Stimulated activated naive CD4-positive, alpha-beta T cell treated with Interleukin-2 at 50 U/mL for 16 hours (primary cell): ENCODE data around the gene TPRA1.
"Not testable (repeated sequence)": the region's sequence is repeated elsewhere in the genome, so short reads cannot be mapped to it uniquely, and the experiment has no call there.

Source experiments
- DNase-seq: peaks from one replicate; lab custom pipeline; 2025; lab: John Stamatoyannopoulos, UW

Gene TPRA1

DNA sequence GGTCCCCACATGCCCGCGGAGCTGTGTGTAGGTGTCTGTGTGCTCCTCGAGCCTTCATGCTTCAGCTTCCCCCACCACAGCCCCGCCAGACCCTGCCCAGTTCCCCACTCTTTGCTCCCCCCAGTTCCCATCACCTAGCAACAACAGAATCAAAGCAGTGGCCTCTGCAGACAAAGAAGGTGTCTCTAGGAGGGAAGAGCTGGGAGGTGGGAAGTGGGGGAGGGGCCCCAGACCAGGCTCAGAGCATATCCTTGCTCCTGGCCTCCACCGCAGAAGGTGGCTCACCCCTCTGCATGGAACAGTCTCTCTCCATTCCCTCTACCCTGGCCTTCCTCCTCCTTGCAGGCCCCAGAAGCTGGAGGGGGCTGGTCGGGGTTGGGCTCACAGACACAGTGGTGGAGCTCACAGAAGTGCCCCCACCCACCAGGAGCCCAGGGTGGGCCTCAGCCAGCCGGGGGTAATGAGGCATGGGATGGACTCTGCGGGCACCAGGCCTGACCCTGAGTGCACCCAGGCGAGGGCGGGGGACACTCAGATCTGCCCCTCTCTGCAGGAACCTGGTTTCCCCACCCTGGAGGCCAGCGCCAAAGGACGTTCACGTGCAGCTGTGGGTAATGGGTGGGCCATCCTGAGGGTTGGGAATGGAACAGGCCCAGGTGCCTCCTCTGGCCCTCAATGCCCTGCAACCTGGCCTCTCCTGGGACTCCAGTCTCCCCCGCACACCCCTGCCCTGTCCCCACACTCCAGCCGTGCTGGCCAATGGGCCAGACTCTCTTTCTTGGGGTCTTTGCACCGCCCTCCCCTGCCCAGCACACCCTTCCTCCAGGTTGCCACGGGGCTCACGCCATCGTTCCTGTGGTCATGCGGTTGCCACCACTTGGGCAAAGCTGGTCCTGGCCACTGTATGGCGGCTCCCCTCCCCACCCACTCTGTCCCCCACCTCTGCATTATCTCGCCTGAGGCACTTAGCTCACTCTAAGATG, 53.4 kb downstream of the TPRA1 start:
- DNase-seq, result no peak

DNA sequence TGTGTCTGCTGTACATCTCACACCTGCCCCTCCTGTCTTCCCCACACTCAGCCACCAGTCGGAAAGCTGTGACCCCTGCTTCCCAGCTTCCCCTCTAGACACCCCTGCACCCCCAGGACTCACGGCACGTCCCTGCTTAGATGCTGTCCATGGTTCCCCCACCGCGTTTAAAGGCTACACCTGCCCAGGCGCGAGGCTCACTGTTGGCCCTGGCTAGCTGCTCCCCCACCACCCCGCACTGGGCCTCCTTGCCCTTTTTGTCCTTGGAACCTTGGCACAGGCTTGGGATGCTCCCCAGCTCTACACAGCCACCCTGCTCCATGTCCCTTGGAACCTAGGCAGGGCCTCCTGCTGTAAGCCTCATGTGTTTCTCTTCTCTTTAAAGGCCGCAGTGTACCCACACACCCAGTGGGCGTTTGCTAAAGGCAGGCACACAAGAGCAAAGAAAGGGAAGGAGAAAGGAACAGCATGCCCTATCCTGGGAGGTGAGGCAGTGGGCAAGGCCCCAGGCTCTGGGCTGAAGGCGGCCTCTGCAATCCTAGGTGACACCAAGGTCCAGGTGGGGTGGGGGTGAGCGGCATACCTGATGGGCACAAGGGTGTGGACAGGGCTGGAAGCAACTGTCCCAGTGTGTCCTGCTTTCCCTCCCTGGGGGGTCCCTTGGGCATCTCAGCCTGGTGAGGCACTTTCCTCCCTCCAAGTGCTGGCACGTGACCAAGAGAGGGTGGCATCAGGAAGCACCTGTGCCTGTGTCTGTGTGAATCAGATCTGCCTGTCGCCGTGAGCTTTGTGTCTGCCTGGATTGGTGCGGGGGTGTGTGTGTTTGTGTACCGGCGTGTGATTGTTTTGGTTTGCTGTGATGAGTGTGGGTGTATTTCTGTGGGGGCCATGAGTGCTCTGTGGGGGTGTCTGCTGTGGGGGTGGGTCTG, 54.4 kb downstream of the TPRA1 start:
- no peak for DNase-seq

GRCh38 chr3:127535106-127535785, 55.3 kb downstream of the TPRA1 start:
- no peak for DNase-seq

GRCh38 chr3:127534564-127534963, 56.0 kb downstream of the TPRA1 start:
- DNase-seq, result no peak

GRCh38 chr3:127534161-127534451, 56.4 kb downstream of the TPRA1 start:
- no peak for DNase-seq

DNA sequence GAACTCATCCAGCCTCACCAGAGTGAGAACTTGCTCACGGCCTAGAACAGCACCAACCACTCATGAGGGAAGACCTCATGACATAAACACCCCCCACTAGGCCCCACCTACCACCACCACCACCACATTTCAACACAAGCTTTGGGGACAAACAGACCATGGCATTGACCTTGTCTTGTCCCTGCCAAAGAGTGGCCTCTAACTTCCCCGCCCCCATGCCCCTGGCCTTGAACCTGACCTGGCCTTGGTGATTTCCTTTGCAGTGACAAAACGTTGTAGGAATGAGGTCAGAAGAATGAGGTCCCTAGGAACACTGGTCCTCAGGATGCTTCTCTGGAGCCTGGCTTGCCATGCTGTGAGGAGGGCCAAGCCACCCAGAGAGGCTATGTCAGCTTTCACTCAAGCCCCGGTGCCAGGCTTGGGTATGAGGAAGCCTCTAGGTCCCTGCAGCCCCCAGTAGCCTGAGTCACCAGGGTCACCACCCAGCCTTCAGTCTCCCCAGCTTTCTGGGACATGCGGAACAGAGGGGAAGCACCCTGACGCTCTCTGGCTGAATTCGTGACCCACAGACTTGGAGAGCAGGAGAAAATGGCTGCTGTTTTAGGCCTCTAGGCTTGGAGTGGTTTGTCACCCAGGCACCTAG, 57.9 kb downstream of the TPRA1 start:
- DNase-seq, result no peak

GRCh38 chr3:127531821-127532220, 58.7 kb downstream of the TPRA1 start:
- DNase-seq, result no peak

- not testable (repeated sequence) for DNase-seq
These were observed 59.7 kb downstream of the TPRA1 start for GRCh38 chr3:127530863-127531262.

DNA sequence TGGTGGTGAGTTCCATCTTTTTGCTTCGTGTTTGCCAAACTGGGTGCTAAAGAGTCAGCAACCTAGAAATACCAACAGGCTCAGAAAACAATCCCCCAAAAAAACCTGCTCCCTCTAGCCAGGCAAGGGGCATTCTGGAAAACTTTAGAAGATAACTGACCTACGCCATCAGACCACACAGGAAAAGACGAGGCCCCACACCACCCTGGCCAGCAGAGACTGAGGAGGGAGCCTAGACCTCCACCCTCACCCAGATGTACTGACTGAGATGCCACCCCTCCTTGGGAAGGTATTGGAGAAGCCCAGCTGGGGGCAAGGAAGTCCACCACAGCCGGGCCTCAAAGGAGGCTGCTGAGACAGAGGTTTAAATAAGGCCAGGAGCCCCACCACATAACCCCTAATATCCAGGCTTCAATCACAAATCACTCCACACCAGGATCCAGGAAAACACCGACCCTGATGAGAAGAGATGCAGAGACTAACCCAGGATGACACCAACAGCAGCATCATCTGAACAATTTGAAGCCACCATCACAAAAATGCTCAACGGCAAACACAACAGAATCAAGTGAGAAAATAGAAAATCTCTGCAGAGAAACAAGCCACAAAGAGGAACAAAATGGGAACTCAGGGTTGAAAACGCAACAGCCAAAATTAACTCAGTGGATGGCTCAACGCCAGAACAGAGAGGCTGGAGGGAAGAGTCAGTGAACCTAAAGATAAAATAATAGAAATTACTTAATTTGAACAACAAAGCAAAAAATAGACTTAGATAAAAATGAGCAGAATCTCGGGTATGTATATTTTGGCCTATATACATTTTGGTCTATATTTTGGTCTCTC, 61.0 kb downstream of the TPRA1 start:
- no peak for DNase-seq

GRCh38 chr3:127525373-127525772, 65.2 kb downstream of the TPRA1 start:
- no peak for DNase-seq

- DNase-seq, result no peak
These were observed 66.1 kb downstream of the TPRA1 start for GRCh38 chr3:127524296-127524896.
